Stimulated activated naive B cell treated with anti-CD40 and anti-IgM and Interleukin-4, amounts not matched to agents 10 μg/mL and 1 μg/mL and 100 μg/mL, for 72 hours (primary cell): ENCODE results near the gene BICD1.

ENCODE experiments used
- ATAC-seq, 2 donors: fragments of 150-1000 bp; cut with Tn5 transposase; replicated peaks; 2 replicates each; pipeline ENCODE4 v1.10.0; 2021; ENCODE audit warnings: moderate library complexity in 1 of 2
- DNase-seq: peaks from one replicate; pipeline ENCODE4 v3.0.0; 2021
- H3K27ac Mint-ChIP-seq: one replicate; pipeline ENCODE4 v1.8.0; 2022; ENCODE audit warnings: mild to moderate bottlenecking, mixed read lengths
- H3K27me3 Mint-ChIP-seq, 2 donors: one replicate each; pipeline ENCODE4 v1.8.0; 2022; ENCODE audit warnings: mixed read lengths in 2 of 2
- H3K36me3 Mint-ChIP-seq, 2 donors: one replicate each; pipeline ENCODE4 v1.8.0; 2022; ENCODE audit warnings: mixed read lengths in 2 of 2, mild to moderate bottlenecking in 1 of 2
- H3K4me1 Mint-ChIP-seq, 2 donors: one replicate each; pipeline ENCODE4 v1.8.0; 2022; ENCODE audit warnings: mixed read lengths in 2 of 2, mild to moderate bottlenecking in 1 of 2
- H3K4me3 Mint-ChIP-seq, 2 donors: one replicate each; pipeline ENCODE4 v1.8.0; 2022; ENCODE audit warnings: mild to moderate bottlenecking in 2 of 2, mixed read lengths in 2 of 2, moderate library complexity in 1 of 2
- H3K9me3 Mint-ChIP-seq, 2 donors: one replicate each; pipeline ENCODE4 v1.8.0; 2022; ENCODE audit warnings: mixed read lengths in 2 of 2, mild to moderate bottlenecking in 1 of 2

The BICD1 gene

DNA sequence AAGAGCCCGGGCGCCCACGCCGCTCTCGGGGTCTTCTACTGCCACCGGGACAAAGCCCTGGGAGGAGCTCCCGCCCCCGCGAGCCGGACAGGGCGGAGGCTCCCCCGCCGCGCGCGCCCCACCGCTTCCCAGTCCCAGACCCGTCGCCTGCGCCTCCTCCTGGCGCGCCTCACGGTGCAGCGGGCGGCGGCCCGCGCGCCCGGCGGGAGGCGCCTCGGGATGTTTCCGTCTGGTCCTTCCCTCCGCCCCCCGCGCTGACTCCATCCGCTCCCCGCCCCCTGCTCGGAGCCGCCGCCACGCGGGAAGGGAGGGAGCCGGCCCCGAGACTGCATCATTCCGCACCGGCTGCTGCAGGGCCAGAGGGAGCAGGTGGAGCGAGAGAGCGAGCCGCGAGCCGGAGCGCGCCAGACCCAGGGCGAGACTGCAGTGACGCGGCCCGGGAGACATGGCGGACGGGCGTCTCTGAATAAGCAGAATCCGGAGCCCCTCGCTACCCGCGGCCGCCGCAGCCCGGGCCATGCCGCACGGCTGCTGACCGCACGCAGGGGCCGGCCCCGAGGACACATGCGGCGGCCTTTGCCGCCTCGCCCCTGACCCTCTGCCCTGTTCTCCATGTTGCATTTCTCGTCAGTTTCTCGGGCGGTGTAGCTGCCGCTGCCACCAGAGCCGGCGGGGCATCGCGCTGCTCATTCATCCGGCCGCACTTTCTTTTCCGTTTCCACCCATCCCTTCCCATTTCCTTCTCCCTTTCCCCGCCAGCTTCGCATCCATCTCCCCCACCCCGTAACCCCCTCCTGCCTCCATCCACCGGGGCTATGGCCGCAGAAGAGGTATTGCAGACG is at the start of gene BICD1:
Gene BICD1, plus strand, starts transcription at position 331 of the 842 bp plus-strand sequence. Its CDS starts 485 bp downstream, at position 816.
- no peaks in the 10 kb centered on the region for H3K27me3 Mint-ChIP-seq
- peak; percentile 89 to 92 for ATAC-seq

DNA sequence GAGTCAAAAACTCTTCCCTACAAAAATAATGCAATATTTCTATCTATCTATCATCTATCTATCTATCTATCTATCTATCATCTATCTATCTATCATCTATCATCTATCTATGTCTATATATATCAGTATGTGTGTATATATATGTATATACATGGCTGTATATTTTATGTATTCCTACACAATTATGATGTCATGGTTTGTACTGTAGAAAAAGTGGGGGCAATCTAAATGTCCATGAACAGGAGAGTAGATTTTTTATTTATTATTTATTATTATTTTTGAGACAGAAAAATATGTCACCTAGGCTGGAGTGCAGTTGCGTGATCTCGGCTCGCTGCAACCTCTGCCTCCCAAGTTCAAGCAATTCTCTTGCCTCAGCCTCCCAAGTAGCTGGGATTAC is 45.6 kb upstream of the BICD1 start:
- Mint-ChIP-seq H3K4me3 (no peak overlapping the region), H3K4me1 (peaks cover 9 to 12% of the 10 kb centered on the region in 2 donors), H3K9me3 (no peaks in the 10 kb centered on the region), H3K27ac (no peak overlapping the region), H3K27me3 (no peaks in the 10 kb centered on the region), H3K36me3 (no peaks in the 10 kb centered on the region)
- ATAC-seq, result no peak
- DNase-seq, result no peak

More for the DNA sequence above, at the start of gene BICD1:
- DNase-seq, result peak; percentile 76
- Mint-ChIP-seq H3K4me3 (peak within 1 kb of the TSS; percentile 92 to 99), H3K36me3 (peaks cover 5 to 6% of the 10 kb centered on the region in 2 donors), H3K27ac (peak within 1 kb of the TSS; percentile 97), H3K9me3 (no peaks in the 10 kb centered on the region), H3K4me1 (peaks cover 18 to 36% of the 10 kb centered on the region in 2 donors)

DNA sequence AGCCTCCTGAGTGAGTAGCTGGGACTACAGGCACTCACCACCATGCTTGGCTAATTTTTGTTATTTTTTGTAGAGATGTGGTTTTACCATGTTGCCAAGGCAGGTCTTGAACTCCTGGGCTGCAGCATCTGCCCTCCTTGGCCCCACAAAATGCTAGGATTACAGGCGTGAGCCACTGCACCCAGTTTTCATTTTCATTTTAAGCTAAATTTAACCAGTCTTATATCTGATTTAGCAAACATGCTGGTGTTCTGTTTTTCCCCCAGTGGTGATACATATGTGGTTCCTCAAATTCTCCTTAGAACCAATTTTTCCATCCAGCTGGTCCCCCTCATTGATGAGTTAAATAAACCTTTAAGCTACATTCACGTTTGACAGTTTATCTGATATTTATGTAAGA is 43.8 kb upstream of the BICD1 start:
- ATAC-seq (peak; percentile 28 to 29), DNase-seq (no peak)
- H3K9me3 Mint-ChIP-seq, result no peaks in the 10 kb centered on the region
- peaks cover 9 to 12% of the 10 kb centered on the region in 2 donors for H3K4me1 Mint-ChIP-seq
- no peaks in the 10 kb centered on the region for H3K36me3 Mint-ChIP-seq
- H3K27ac Mint-ChIP-seq, result peak overlapping the region; percentile 92
- peak overlapping the region; percentile 46 to 55 for H3K4me3 Mint-ChIP-seq
- H3K27me3 Mint-ChIP-seq, result no peaks in the 10 kb centered on the region

DNA sequence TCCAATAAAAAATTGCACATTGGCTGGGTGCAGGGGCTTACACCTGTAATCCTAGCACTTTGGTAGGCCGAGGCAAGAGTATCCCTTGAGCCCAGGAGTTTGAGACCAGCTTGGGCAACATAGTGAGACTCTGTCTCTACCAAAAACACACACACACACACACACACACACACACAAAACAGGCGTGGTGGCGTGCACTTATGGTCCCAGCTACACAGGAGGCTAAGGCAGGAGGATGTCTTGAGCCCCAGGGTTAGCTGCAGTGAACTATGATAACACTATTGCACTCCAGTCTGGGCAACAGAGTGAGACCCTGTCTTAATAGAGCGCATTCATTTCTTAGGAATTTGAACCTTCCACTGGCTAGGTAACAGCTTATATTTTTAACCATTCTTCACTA is 42.9 kb upstream of the BICD1 start:
- H3K9me3 Mint-ChIP-seq, result no peaks in the 10 kb centered on the region
- H3K27ac Mint-ChIP-seq, result no peak overlapping the region
- peaks cover 9 to 12% of the 10 kb centered on the region in 2 donors for H3K4me1 Mint-ChIP-seq
- no peaks in the 10 kb centered on the region for H3K36me3 Mint-ChIP-seq
- DNase-seq, result no peak
- no peaks in the 10 kb centered on the region for H3K27me3 Mint-ChIP-seq
- ATAC-seq, result no peak
- H3K4me3 Mint-ChIP-seq, result no peak overlapping the region

DNA sequence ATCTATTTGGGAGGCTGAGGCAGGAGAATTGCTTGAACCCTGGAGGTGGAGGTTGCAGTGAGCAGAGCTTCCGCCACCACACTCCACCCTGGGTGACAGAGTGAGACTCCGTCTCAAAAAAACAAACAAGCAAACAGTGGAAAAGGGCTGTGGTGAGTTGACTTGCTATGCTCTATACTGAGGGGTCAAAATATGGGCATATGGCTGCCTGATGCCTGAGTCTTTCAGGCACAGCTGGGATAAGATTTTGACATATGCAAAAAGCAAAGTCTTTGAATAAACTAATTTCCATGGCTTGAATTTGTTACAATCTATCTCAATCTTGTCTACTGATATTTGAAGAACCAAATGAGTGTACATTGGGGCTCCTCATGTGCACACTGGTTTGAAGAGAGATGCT is 40.4 kb upstream of the BICD1 start:
- Mint-ChIP-seq H3K4me1 (peaks cover 7 to 12% of the 10 kb centered on the region in 2 donors), H3K27ac (no peak overlapping the region), H3K4me3 (no peak overlapping the region), H3K9me3 (no peaks in the 10 kb centered on the region), H3K27me3 (no peaks in the 10 kb centered on the region), H3K36me3 (no peaks in the 10 kb centered on the region)
- ATAC-seq (no peak), DNase-seq (no peak)

DNA sequence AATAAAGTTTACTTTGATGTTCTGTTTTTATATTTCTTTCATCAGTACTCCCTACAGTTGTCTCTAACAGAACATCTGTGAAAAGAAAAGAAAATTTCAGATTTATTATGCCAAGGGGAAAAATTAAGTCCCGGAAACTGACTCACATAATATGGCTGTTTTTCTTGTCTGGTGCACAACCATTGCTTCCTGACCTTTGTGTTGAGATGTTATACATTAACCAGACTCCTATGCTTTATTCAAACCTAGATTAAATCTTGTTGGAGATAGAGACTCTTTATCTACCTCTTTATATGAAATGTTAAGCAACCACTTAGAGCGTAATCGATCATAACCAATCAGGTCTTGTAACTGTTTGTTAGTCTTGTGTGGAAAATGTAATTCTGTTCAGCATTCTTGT is 37.6 kb upstream of the BICD1 start:
- Mint-ChIP-seq H3K9me3 (peaks cover 0 to 3% of the 10 kb centered on the region in 2 donors), H3K4me1 (no peaks in the 10 kb centered on the region), H3K27ac (no peak overlapping the region), H3K4me3 (no peak overlapping the region), H3K36me3 (peaks cover 0 to 4% of the 10 kb centered on the region in 2 donors), H3K27me3 (no peaks in the 10 kb centered on the region)
- no peak for ATAC-seq
- no peak for DNase-seq

DNA sequence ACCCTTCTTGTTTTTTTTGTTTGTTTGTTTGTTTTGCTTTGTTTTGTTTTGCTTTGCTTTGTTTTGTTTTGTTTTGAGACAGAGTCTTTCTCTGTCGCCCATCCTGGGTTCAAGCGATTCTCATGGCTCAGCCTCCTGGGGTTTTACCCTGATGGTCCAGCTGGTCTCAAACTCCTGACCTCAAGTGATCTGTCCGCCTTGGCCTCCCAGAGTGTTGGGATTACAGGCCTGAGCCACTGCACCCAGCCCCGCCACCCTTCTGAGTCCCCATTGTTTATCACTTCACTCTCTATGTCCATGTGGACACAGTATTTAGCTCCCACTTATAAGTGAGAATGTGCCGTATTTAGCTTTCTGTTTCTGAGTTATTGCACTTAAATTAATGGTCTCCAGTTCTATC is 36.9 kb upstream of the BICD1 start:
- H3K27me3 Mint-ChIP-seq, result no peaks in the 10 kb centered on the region
- peaks cover 0 to 4% of the 10 kb centered on the region in 2 donors for H3K36me3 Mint-ChIP-seq
- no peaks in the 10 kb centered on the region for H3K4me1 Mint-ChIP-seq
- DNase-seq (no peak), ATAC-seq (no peak)
- peaks cover 0 to 5% of the 10 kb centered on the region in 2 donors for H3K9me3 Mint-ChIP-seq
- no peak overlapping the region for H3K27ac Mint-ChIP-seq
- no peak overlapping the region for H3K4me3 Mint-ChIP-seq

DNA sequence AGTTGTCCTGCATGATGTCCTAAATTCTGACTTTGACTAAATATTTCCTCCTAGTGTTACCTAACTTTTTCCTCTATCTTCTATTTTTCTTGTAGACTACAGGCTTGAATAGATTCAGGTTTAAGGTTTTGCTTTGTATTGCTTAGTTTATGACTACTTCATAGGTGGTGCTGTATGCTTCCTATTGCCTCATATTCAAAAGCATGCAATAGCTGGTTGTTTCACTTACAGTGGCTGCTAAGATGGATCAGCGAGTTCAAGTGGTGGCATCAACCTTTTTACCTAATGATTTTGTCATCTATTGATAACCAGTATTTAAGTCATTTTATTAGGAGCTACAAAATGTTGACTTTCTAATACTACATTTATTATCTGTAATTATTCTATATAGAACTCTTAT is 36.3 kb upstream of the BICD1 start:
- Mint-ChIP-seq H3K36me3 (peaks cover 0 to 4% of the 10 kb centered on the region in 2 donors), H3K27me3 (no peaks in the 10 kb centered on the region), H3K27ac (no peak overlapping the region), H3K4me3 (no peak overlapping the region), H3K4me1 (no peaks in the 10 kb centered on the region), H3K9me3 (peaks cover 0 to 5% of the 10 kb centered on the region in 2 donors)
- no peak for ATAC-seq
- DNase-seq, result no peak

DNA sequence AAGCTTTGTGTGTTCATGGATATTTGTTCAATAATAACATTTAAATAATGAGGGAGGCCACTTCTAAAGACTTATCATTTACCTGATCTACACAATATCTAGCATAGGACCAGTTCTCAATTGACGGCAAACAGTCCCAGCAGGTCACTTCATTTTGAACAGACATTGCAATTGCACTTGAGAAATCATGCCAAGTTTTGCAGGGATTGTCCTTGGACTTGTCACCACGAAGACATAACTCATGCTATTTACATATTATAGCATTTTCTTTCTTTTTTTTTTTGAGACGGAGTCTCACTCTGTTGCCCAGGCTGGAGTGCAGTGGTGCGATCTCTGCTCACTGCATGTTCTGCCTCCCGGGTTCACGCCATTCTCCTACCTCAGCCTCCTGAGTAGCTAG is 34.5 kb upstream of the BICD1 start:
- Mint-ChIP-seq H3K4me3 (no peak overlapping the region), H3K9me3 (peaks cover 0 to 5% of the 10 kb centered on the region in 2 donors), H3K27me3 (no peaks in the 10 kb centered on the region), H3K4me1 (no peaks in the 10 kb centered on the region), H3K36me3 (peaks cover 0 to 4% of the 10 kb centered on the region in 2 donors), H3K27ac (no peak overlapping the region)
- DNase-seq (no peak), ATAC-seq (no peak)

DNA sequence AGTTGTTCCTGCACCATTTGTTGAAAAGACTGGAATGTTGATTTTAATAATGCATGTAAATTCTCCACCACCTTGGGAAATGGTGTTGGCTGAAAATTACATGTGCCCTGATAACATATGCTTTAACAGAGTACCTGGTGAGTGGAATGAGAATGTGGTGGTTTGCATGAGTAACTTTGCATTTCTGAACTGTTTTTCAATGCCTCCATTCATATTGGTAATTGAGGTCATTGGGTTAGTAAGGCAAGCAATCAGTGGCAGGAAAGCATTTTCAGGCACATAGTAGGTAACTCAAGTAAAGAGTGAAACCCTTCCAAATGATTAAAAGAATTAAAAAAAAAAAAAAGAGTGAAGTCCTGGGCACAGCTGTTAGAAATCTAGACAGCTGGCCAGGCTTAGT is 32.2 kb upstream of the BICD1 start:
- Mint-ChIP-seq H3K36me3 (peaks cover 0 to 4% of the 10 kb centered on the region in 2 donors), H3K27me3 (no peaks in the 10 kb centered on the region), H3K4me3 (no peak overlapping the region), H3K27ac (no peak overlapping the region), H3K9me3 (peaks cover 0 to 5% of the 10 kb centered on the region in 2 donors), H3K4me1 (no peaks in the 10 kb centered on the region)
- DNase-seq (no peak), ATAC-seq (no peak)

DNA sequence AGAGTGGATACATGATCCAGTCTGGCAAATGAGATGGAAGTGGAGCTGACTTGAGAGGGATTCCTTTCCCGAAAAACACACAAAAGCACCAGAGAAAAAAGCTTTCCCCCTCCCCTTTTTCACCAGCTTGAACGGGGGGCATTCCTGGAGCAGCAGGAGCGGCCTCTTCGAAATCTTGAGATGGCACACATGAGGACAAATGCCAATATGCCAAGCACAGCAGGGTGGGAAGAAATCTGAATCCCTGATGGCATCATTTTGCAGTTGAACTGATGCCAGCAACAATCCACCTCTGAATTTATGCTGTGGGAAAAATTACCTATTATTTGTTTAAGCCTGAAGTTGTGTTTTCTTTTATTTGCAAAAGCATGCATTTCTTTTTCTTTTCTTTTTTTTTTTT is 29.7 kb upstream of the BICD1 start:
- Mint-ChIP-seq H3K27me3 (no peaks in the 10 kb centered on the region), H3K9me3 (peaks cover 0 to 5% of the 10 kb centered on the region in 2 donors), H3K36me3 (peaks cover 0 to 4% of the 10 kb centered on the region in 2 donors), H3K27ac (no peak overlapping the region), H3K4me1 (no peaks in the 10 kb centered on the region), H3K4me3 (no peak overlapping the region)
- DNase-seq (no peak), ATAC-seq (no peak)

DNA sequence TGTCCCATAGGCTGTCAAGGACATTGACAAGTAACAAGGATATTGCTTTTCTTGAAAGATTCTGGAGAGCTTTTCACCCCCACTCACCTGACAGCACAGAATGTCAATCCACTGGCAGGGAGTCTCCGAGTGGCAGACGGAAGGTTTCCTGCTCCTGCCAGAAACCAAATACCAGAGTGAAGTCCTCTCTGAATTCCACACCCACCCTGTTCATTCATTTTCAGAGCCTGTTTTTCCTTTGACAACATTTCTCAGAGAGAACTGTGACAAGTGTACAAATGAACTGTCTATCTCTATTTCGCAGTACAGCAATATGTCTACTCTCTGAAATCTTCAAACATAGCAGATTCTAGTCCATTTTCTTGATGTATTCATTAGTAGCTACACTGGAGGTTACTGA is 26.2 kb upstream of the BICD1 start:
- peaks cover 0 to 3% of the 10 kb centered on the region in 2 donors for H3K9me3 Mint-ChIP-seq
- ATAC-seq (no peak), DNase-seq (no peak)
- no peak overlapping the region for H3K4me3 Mint-ChIP-seq
- H3K27me3 Mint-ChIP-seq, result no peaks in the 10 kb centered on the region
- no peak overlapping the region for H3K27ac Mint-ChIP-seq
- H3K36me3 Mint-ChIP-seq, result no peaks in the 10 kb centered on the region
- H3K4me1 Mint-ChIP-seq, result peaks cover 6 to 12% of the 10 kb centered on the region in 2 donors

DNA sequence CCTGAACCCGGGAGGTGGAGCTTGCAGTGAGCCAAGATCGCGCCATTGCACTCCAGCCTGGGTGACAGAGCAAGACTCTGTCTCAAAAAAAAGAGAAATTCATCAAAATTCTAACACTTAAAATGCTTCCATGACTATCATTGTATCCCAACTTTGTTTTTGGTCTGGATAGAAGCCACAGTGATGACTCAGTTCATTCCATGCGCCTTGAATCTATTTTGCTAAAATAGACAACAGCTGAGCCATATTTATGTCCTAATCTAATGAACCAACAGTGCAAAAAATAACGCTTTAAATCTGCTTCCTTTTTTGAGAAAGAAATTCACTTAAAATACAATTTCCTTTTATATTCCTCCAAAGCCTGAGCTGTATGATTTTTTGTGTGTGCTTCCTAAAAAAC is 23.2 kb upstream of the BICD1 start:
- Mint-ChIP-seq H3K4me3 (no peak overlapping the region), H3K9me3 (peaks cover 0 to 3% of the 10 kb centered on the region in 2 donors), H3K27ac (no peak overlapping the region), H3K27me3 (no peaks in the 10 kb centered on the region), H3K4me1 (peaks cover 6 to 12% of the 10 kb centered on the region in 2 donors), H3K36me3 (no peaks in the 10 kb centered on the region)
- DNase-seq, result no peak
- no peak for ATAC-seq

DNA sequence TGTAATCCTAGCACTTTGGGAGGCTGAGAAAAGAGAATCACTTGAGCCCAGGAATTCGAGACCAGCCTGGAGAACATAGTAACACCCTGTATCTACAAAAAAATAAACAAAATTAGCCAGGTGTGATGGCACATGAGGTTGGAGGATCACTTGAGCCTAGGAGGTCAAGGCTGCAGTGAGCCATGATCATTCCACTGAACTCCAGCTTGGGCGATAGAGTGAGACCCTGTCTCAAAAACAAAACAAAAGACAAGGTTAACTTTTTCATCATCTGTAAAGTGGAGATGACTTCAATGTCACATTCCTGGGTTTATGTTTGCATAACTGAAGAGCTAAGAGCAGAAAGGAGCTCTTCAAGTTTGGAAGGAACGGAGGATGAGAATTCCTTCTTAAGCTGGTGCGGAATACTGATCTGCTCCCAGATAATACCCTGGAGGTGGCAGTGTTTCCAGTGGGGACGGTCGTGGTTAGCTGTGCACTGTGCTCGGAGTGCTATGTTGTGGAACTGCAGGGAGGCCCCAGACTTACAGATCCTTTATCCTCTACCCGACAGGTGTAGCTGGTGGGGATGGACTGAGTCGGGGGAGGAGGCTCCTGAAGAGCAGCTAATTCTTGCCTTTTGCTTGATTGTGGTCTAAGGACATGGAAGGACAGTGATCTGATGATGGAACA is 22.5 kb upstream of the BICD1 start:
- Mint-ChIP-seq H3K27me3 (no peaks in the 10 kb centered on the region), H3K9me3 (peaks cover 0 to 3% of the 10 kb centered on the region in 2 donors), H3K36me3 (no peaks in the 10 kb centered on the region), H3K4me3 (no peak overlapping the region), H3K4me1 (peaks cover 6 to 12% of the 10 kb centered on the region in 2 donors), H3K27ac (no peak overlapping the region)
- DNase-seq, result no peak
- peak; percentile 22 to 58 for ATAC-seq

DNA sequence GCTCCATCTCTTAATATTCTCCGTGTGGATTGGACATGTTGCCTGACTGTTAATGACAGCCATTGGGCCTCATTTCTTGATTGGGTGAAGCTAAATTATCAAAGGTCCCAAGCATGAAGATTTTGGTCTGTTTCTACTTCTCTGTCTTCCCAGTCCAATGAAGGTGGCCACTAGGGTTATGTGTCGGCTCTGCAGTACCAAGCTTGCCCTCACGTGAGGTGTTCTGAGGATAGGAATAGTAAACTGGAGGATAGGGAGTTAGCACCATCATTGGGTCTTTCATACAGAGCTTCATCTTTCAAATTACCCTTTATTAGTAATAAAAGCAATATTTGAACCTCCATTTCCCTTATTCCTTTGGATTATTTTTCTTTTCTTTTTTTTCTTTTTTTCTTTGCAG is 21.9 kb upstream of the BICD1 start:
- Mint-ChIP-seq H3K27me3 (no peaks in the 10 kb centered on the region), H3K27ac (no peak overlapping the region), H3K9me3 (peaks cover 0 to 3% of the 10 kb centered on the region in 2 donors), H3K36me3 (no peaks in the 10 kb centered on the region), H3K4me1 (peaks cover 6 to 12% of the 10 kb centered on the region in 2 donors), H3K4me3 (no peak overlapping the region)
- no peak for DNase-seq
- ATAC-seq, result no peak
